Head of caudate nucleus (tissue), 42 donors: ENCODE results near the gene NAA15.
"Not testable (repeated sequence)": the region's sequence is repeated elsewhere in the genome, so short reads cannot be mapped to it uniquely, and the experiment has no call there.

Experiments
- DNase-seq, 42 donors: peaks; one replicate each; pipeline versions ENCODE4 v3.0.0 to v3.0.0-alpha.2; 2020 to 2021; ENCODE audit warnings: mixed read lengths in 7 of 42
- intact Hi-C: fragments of 100-400 bp; cut with DNase I; formaldehyde crosslinking; loops from one replicate; pipeline ENCODE4 v1.15.0; 2022

Gene NAA15

DNA sequence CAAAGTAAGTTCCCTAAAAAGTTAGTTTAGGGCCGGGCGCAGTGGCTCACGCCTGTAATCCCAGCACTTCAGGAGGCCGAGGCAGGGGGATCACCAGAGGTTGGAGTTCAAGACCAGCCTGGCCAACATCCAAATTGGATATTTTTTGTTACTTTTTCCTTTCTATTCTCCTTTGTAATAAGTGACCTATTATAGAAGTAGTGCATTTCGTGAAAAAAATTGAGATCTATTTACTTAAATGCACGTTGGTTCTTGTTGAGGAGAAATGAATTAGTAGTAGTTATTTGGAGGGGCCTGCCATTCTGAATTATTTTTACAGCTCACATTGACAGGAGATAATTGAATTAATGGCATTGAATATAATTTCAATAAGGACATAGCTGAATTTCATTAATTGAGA lies 23.3 kb downstream of the NAA15 start:
- DNase-seq: no peak
- intact Hi-C loops: no loop called here

- no peak for DNase-seq
- intact Hi-C loops: no loop called here
These were observed 28.4 kb downstream of the NAA15 start for GRCh38 chr4:139329665-139330200.

DNA sequence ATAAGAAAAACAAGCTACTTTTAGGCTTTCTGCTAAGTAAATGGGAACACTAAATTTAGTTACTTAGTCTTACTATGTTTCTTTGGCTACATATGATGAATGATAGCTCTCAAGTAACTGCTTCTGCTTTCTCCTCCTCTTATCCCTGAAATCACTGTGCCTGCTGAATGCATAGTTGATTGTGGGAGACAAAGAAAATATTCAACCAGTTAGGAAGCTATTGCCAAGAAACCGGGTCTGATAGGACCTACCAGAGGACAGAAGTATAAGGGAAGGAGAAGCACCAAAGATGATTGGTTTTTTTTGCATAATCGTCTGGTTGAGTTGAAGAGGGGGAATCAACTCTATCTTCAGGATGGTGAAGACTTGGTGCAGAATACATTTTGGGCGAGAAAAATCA lies 29.0 kb downstream of the NAA15 start:
- DNase-seq: peak in 4 of 42 donors; percentile 13 to 47 (median 32)
- intact Hi-C loops: no loop called here

GRCh38 chr4:139331185-139331584 lies 29.9 kb downstream of the NAA15 start:
- intact Hi-C loops: no loop called here
- no peak for DNase-seq

DNA sequence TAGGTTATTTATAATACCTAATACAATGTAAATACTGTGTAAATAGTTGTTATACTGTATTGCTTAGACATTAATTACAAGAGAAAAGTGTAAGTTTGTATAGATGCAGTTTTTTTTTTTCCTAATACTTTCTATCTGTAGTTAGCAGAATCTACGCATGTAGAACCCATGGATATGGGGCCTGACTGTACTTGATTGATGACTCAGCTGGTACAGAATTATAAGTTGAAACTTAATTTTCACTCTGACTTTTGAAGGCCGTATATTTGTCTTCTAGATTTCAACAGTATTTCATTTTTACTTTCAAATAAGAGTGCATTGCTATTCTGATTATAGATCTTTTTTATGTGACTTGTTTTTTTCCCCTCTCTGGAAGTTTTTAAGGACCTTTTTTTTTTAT lies 31.7 kb downstream of the NAA15 start:
- peak in 1 of 42 donors; percentile 8 for DNase-seq
- intact Hi-C loops: no loop called here

GRCh38 chr4:139337612-139338011 lies 36.3 kb downstream of the NAA15 start:
- intact Hi-C loops: no loop called here
- no peak for DNase-seq

GRCh38 chr4:139361301-139361700 lies 60.0 kb downstream of the NAA15 start:
- intact Hi-C loops: no loop called here
- DNase-seq: no peak

DNA sequence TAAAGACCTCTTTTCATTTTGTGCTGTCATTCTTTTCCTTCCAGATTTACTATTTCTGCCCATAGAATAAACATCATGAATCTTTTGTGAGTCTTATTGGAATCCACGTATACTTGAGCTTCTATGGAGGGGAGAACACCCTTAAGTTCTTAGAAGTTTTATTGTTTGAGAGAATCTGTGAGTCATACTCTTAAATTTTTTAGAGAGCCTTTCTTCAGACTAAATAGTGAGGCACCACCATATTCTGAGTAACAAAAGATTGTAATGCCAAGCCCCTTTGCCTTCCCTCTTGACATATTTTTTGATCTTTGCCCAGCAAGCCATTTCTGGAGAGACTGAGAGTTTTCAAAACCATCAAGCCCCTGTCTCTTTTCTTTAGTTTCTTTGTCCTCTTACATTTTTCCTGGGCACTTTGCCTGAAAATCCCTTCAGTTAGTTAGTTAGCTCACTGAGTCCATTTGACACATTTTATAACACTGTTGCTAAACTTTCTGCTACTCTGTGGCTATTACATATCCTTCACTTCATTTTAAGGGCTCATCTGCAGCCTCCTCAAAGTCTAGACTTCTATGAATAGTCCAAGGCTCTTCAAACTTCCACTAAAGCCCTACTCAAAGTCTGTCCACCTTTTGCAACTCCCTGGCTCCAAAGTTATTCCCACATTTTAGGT lies 66.3 kb downstream of the NAA15 start:
- intact Hi-C loops: no loop called here
- peak in 1 of 42 donors; percentile 7 for DNase-seq

DNA sequence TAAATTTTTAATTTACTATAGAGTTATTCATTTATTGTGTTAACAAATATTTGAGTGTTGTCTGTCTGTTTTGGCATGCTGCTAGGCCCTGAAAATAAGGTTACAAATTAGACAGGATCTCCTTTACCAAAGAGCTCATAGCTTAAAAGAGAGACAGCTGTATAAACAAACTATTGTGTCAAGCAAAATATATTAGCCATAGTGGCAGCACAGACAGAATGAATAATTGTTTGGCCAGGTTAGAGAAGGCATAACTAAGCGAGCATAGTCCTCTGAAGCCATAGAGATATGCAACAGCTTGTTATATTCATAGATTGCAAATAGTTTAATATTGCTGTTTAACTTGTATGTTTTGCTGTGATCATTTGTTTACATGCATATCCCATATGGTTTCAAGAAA lies 67.7 kb downstream of the NAA15 start:
- intact Hi-C loops: no loop called here
- DNase-seq: no peak

GRCh38 chr4:139374251-139374650 lies 72.9 kb downstream of the NAA15 start:
- no peak for DNase-seq
- intact Hi-C loops: no loop called here

DNA sequence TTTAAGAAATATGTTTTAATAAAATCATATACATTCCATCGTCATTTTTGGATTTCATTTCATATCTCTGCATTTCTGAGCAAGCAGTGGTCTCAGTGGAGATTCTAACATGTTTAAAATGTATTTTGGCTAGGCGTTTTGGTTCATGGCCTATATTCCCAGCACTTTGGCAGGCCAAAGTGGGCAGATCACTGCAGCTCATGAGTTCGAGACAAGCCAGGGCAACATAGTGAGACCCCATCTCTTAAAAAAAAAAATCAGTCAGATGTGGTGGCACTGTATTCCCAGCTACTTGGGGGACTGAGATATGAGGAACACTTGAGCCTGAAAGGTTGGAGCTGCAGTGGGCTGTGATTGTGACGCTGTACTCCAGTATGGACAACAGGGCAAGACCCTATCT lies 85.1 kb downstream of the NAA15 start:
- intact Hi-C loops: no loop called here

GRCh38 chr4:139389102-139389501 lies 87.8 kb downstream of the NAA15 start:
- intact Hi-C loops: no loop called here
- no peak for DNase-seq

More for the DNA sequence above, 85.1 kb downstream of the NAA15 start:
- no peak for DNase-seq

GRCh38 chr4:139389991-139390390 lies 88.7 kb downstream of the NAA15 start:
- no peak for DNase-seq
- intact Hi-C loops: no loop called here

GRCh38 chr4:139391731-139392130 lies 90.4 kb downstream of the NAA15 start:
- DNase-seq: no peak
- intact Hi-C loops: no loop called here

DNA sequence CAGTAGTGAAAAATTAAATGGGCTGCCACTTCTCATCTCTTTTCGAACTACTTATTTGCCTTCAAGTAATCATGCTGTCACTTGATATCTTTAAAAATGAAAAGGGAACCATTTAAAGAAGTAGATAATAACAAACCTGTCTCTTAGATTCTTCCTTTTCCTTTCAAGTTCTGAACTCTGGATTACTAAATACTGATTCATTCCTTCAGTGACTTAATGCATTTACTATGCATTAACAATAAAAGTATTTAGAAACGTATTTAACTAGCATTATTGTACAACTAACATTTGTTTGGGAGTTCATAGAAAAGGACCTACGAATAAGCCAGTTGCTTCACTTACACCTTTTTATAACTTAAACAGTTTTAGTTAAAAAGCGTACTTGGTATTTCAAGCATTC lies 91.5 kb downstream of the NAA15 start:
- DNase-seq: no peak
- intact Hi-C loops: no loop called here

- no peak for DNase-seq
- intact Hi-C loops: no loop called here
These were observed 100.1 kb downstream of the NAA15 start for GRCh38 chr4:139401368-139401767.

DNA sequence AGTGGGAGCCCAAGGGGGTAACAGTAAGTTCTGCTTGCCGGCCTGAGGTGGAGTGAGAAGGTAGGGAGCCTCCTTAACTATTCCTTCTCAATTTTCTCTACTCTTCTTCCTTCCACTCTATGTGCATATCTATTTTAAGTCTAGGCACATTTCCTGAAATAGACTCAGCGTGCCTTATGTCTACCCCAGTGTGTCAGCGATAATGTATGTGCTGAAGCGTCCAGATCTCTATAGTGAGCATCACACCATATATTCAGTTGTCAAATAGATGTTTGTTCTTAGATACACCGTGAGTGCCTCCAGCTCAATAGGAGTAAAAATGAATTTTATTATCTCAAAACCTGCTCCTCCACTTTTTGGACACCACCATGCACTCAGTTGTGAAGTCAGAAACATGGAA lies 101.1 kb downstream of the NAA15 start:
- intact Hi-C loops: no loop called here
- DNase-seq: no peak

DNA sequence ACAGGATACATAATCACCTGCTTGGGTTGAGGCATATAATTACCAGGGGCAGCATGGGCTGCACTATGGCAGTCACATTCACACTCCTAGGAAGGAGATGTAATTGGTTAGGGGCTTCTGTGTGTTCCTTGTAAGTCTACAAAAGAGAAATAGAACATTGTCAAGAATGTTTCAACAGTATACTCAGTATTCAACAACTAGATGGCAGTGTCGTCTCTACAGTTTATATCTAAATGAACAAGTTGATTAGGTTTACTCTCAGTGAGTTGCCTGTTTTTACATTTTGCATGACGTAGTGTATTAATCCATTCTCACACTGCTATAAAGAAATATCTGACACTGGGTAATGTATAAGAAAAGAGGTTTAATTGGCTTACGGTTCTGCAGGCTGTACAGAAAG lies 102.2 kb downstream of the NAA15 start:
- intact Hi-C loops: no loop called here
- DNase-seq: no peak

GRCh38 chr4:139410312-139410711 lies 109.0 kb downstream of the NAA15 start:
- DNase-seq: no peak
- intact Hi-C loops: no loop called here

DNA sequence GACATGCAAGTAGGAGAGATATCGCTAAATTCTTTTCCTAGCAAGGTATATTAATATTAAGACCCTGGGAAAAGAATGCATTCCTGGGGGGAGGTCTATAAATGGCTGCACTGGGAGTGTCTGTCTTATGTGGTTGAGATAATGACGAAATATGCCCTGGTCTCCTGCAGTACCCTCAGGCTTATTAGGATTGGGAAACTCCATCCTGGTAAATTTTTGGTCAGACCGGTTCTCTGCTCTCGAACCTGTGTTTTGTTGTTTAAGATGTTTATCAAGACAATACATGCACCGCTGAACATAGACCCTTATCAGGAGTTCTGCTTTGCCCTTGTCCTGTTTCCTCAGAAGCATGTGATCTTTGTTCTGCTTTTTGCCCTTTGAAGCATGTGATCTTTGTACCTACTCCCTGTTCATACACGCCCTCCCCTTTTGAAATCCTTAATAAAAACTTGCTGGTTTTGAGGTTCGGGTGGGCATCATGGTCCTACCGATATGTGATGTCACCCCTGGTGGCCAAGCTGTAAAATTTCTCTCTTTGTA lies 113.4 kb downstream of the NAA15 start:
- intact Hi-C loops, DNase-seq: not testable (repeated sequence)

DNA sequence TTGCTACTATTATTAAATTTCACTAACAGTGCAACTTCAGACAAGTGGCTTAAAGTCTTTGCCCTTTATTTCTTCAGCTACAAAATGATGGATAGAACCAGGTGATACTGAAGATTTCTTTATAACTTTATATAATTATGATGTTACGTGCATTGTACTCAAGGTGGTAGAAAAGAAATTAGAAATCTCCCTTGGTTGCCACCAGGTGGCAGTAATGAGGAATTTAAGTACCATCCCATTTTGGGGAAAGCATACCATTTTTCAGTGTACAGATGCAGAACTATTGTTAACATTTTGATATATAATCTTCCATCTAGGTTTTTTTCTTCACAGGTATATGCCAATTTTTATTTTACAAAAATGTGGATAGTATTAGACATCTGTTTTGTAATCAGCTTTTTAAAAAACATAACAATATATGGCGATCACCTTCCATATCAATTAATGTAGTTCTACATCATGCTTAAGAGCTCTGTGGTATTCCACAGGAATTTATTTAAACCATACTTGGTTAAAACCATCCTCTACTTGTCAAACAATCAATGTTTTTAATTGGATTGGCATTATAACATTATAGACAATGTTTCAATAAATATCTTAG lies 114.9 kb downstream of the NAA15 start:
- intact Hi-C loops: no loop called here
- DNase-seq: peak in 12 of 42 donors; percentile 7 to 72 (median 19)
